K562 (cell line): Measurements from ENCODE around the gene PCDH7. TPM values are rescaled to one million over a fixed set of nuclear protein-coding genes. Genes with fewer than 3 reads are reported as not detected.

Experiments
- ATAC-seq: fragments of 200-7000 bp; cut with Tn5 transposase; 3 replicates; pipeline ENCODE4 v1.9.1; 2020; ENCODE audit warnings: moderate library complexity
- BruUV-seq: library from RNA; stranded (reverse); fragments of 400-500 nt; replicated peaks from 2 replicates; lab custom pipeline; 2021; lab: Mats Ljungman, UMichigan
- CTCF ChIA-PET: fragments of 300-600 bp; formaldehyde crosslinking; extraction: SDS; loops from one replicate; lab custom pipeline; 2021; ENCODE audit warnings: low intra/inter-chr PET ratio; lab: Yijun Ruan, JAX
- POLR2A ChIA-PET: fragments of 300-600, 350-650 bp; sonication (Branson Sonifier 250); formaldehyde crosslinking; extraction: SDS; loops from one replicate; lab custom pipeline; 2021; ENCODE audit warnings: antibody characterized with exemption, inconsistent platforms; lab: Yijun Ruan, JAX
- DNase-seq, 4 experiments: peaks; one replicate each; pipeline versions ENCODE4 v3.0.0 to v3.0.0-alpha.2; 2011 to 2018; ENCODE audit warnings: low spot score in 3 of 4, mixed read lengths in 3 of 4; ENCODE audit errors: extremely low read depth in 1 of 4
- FAIRE-seq: peaks from 2 replicates; lab custom pipeline; 2011; peaks lifted over from hg19 to GRCh38; lab: Jason Lieb, UNC
- H2AFZ ChIP-seq: 2 replicates; pipeline ENCODE4 v1.6.0; 2011; ENCODE audit warnings: low read depth, low read length, control low read depth, inconsistent platforms
- H3K27ac ChIP-seq: fragments of 200-600 bp; 3 replicates; pipeline ENCODE4 v1.8.0; 2011; ENCODE audit warnings: low read depth, mild to moderate bottlenecking, control low read depth, inconsistent platforms, low read length, moderate library complexity, mixed read lengths; ENCODE audit errors: extremely low read depth
- H3K27me3 ChIP-seq, 2 experiments: fragments of 300-600 bp in 1 of 2; 2 replicates in 1 of 2; 3 replicates in 1 of 2; pipeline versions ENCODE4 v1.6.0 to v1.8.0; 2011; ENCODE audit warnings: inconsistent platforms in 2 of 2, low read length in 2 of 2, mild to moderate bottlenecking in 1 of 2, mixed read lengths in 1 of 2, moderate library complexity in 1 of 2; ENCODE audit not compliant: control insufficient read depth in 2 of 2, insufficient read depth in 2 of 2
- H3K36me3 ChIP-seq: fragments of 300-600 bp; 3 replicates; pipeline ENCODE4 v1.8.0; 2011; ENCODE audit warnings: mild to moderate bottlenecking, low read length, inconsistent platforms; ENCODE audit not compliant: control insufficient read depth, insufficient read depth
- H3K4me1 ChIP-seq, 2 experiments: fragments of 200-600 bp in 1 of 2; replicated peaks in 1 of 2; 2 replicates in 1 of 2; 3 replicates in 1 of 2; pipeline versions ENCODE4 v1.5.1 to v1.8.0; 2011; ENCODE audit warnings: inconsistent platforms in 2 of 2, low read length in 2 of 2, mild to moderate bottlenecking in 1 of 2, mixed read lengths in 1 of 2, moderate library complexity in 1 of 2; ENCODE audit not compliant: control insufficient read depth in 2 of 2, insufficient read depth in 2 of 2
- H3K4me2 ChIP-seq: 2 replicates; pipeline ENCODE4 v1.6.1; 2011; ENCODE audit warnings: low read length, control low read depth, inconsistent platforms, mixed read lengths; ENCODE audit not compliant: insufficient read depth
- H3K4me3 ChIP-seq: fragments of 200-600 bp; sonication (generic), shearing (Covaris generic); 2 replicates; pipeline ENCODE4 v1.5.1; 2016; ENCODE audit warnings: control low read depth, inconsistent platforms
- H3K79me2 ChIP-seq: fragments of 200-600 bp; 3 replicates; pipeline ENCODE4 v1.8.0; 2011; ENCODE audit warnings: low read length, inconsistent platforms; ENCODE audit not compliant: control insufficient read depth, insufficient read depth
- H3K9ac ChIP-seq, 2 experiments: 2 replicates each; pipeline versions ENCODE4 v1.6.0 to v1.6.1; 2011; ENCODE audit warnings: low read depth in 2 of 2, low read length in 2 of 2, control low read depth in 1 of 2, inconsistent platforms in 1 of 2, mild to moderate bottlenecking in 1 of 2, mixed read lengths in 1 of 2; ENCODE audit not compliant: insufficient read depth in 1 of 2
- H3K9me1 ChIP-seq: one replicate; pipeline ENCODE4 v1.6.0; 2011; ENCODE audit warnings: inconsistent platforms, mild to moderate bottlenecking, low read length, moderate library complexity; ENCODE audit not compliant: control insufficient read depth, insufficient read depth
- H3K9me3 ChIP-seq: replicated peaks from 2 replicates; pipeline ENCODE4 v1.5.1; 2011; ENCODE audit warnings: low read depth, low read length, inconsistent platforms; ENCODE audit not compliant: control insufficient read depth, insufficient read depth
- H4K20me1 ChIP-seq: replicated peaks from 2 replicates; pipeline ENCODE4 v1.6.1; 2011; ENCODE audit warnings: low read length, inconsistent platforms, mixed read lengths; ENCODE audit not compliant: control insufficient read depth, insufficient read depth
- ARHGAP35 ChIP-seq: fragments of 450-650 bp; IDR thresholded peaks from 2 replicates; pipeline ENCODE4 v1.6.1; 2018; ENCODE audit not compliant: partially characterized antibody
- ASH1L ChIP-seq: fragments of 450-650 bp; IDR thresholded peaks from 2 replicates; pipeline ENCODE4 v1.6.1; 2018; ENCODE audit warnings: borderline replicate concordance, mild to moderate bottlenecking, low read depth; ENCODE audit not compliant: partially characterized antibody
- DIDO1 ChIP-seq: fragments of 450-650 bp; IDR thresholded peaks from 2 replicates; pipeline ENCODE4 v1.6.1; 2016; ENCODE audit warnings: low read depth, missing biosample characterization, missing genetic modification characterization
- ELF2 ChIP-seq: fragments of 250-450 bp; sonication (Bioruptor Pico); IDR thresholded peaks from 2 replicates; pipeline ENCODE4 v1.5.0; 2021; ENCODE audit warnings: mild to moderate bottlenecking
- FUS ChIP-seq: fragments of 200-400 bp; formaldehyde crosslinking; optimal IDR thresholded peaks from 2 replicates; pipeline ENCODE3; 2017; ENCODE audit warnings: low read depth, low read length
- KDM2B ChIP-seq: fragments of 250-450 bp; sonication (Bioruptor Pico); IDR thresholded peaks from 2 replicates; pipeline ENCODE4 v1.8.0; 2021; ENCODE audit warnings: mild to moderate bottlenecking, moderate library complexity
- KHSRP ChIP-seq: fragments of 450-650 bp; IDR thresholded peaks from 2 replicates; pipeline ENCODE4 v1.6.1; 2017
- NCOA1 ChIP-seq: fragments of 450-650 bp; IDR thresholded peaks from 2 replicates; pipeline ENCODE4 v1.6.1; 2016; ENCODE audit warnings: low read depth
- PURB ChIP-seq: sonication (generic); formaldehyde crosslinking; IDR thresholded peaks from 2 replicates; pipeline ENCODE4 v1.9.0; 2021; ENCODE audit warnings: low read depth, mild to moderate bottlenecking, missing genetic modification reagents
- RBBP5 ChIP-seq: fragments of 200-600 bp; sonication (generic); IDR thresholded peaks from 2 replicates; pipeline ENCODE4 v1.6.1; 2012; ENCODE audit warnings: borderline replicate concordance, mild to moderate bottlenecking, low read length, control low read depth, inconsistent platforms; ENCODE audit not compliant: insufficient read depth, poor library complexity, severe bottlenecking
- RUNX1 ChIP-seq: sonication (generic); IDR thresholded peaks from 2 replicates; pipeline ENCODE4 v1.6.1; 2016; ENCODE audit warnings: antibody characterized with exemption, low read depth
- SIRT6 ChIP-seq: IDR thresholded peaks from one replicate; pipeline ENCODE4 v1.6.1; 2012; ENCODE audit warnings: low read depth, mild to moderate bottlenecking, control low read depth, inconsistent platforms, low read length, moderate library complexity
- THRAP3 ChIP-seq: fragments of 450-650 bp; IDR thresholded peaks from 2 replicates; pipeline ENCODE4 v1.6.1; 2016; ENCODE audit warnings: mild to moderate bottlenecking, inconsistent platforms, borderline replicate concordance
- ZSCAN32 ChIP-seq: fragments of 450-650 bp; formaldehyde crosslinking; IDR thresholded peaks from 2 replicates; pipeline ENCODE4 v1.4.0; 2020; ENCODE audit warnings: mild to moderate bottlenecking, moderate library complexity
- WGBS: fragments of 100-300 bp; shearing (Covaris generic); methylation state at CpG from one replicate; pipeline ENCODE4 v1.1.6; 2016; ENCODE audit warnings: low coverage, mixed read lengths; ENCODE audit not compliant: insufficient coverage; ENCODE audit errors: missing lambda C conversion rate; 5-methylcytosine and 5-hydroxymethylcytosine counted together
- in situ Hi-C: fragments of 300-500 bp; cut with MboI; formaldehyde crosslinking; loops from 4 replicates; pipeline ENCODE4 v1.15.0; 2018; ENCODE audit warnings: inconsistent platforms, mixed read lengths
- intact Hi-C: fragments of 100-400 bp; cut with micrococcal nuclease; formaldehyde crosslinking; loops from 2 replicates; pipeline ENCODE4 v1.14.2; 2022
- polyA plus RNA-seq, 8 experiments: library from polyadenylated mRNA; depleted of rRNA in 4 of 8; stranded (reverse) in 5 of 8; unstranded in 3 of 8; fragments of >200 nt; fragmentation: Nextera tagmentation in 2 of 8; fragmentation: Illumina TruSeq in 1 of 8; extraction: Ambion mirVana in 2 of 8; extraction: Trizol in 1 of 8; gene quantifications; 2 replicates each; pipeline versions ENCODE4 v1.2.1 to v1.2.3, GENCODE V29; 2011 to 2014; ENCODE audit warnings: inconsistent platforms in 1 of 8, missing spikeins in 1 of 8
- total RNA-seq, 7 experiments: library from RNA; depleted of rRNA in 6 of 7; stranded (reverse); fragments of >200 nt in 6 of 7; fragmentation: Illumina TruSeq in 2 of 7; extraction: Trizol in 2 of 7; gene quantifications; 2 replicates each; pipeline versions ENCODE4 v1.2.1 to v1.2.3, GENCODE V29; 2011 to 2021; ENCODE audit warnings: low replicate concordance in 1 of 7
- TF ChIP-seq, protein P1 (sequence below), 2 experiments: fragments of 450-650 bp in 1 of 2; sonication (generic) in 1 of 2; formaldehyde crosslinking in 1 of 2; IDR thresholded peaks in 1 of 2; conservative IDR thresholded peaks in 1 of 2; 2 replicates each; pipeline versions ENCODE4 v1.6.1 to v1.8.1; 2016 to 2023; ENCODE audit warnings: mild to moderate bottlenecking in 2 of 2, moderate library complexity in 2 of 2, inconsistent platforms in 1 of 2, missing genetic modification reagents in 1 of 2

PCDH7 gene
- total and polyA plus RNA-seq, 9 of the 15 experiments (the other 6 are each of a cell fraction or from before 2014, with no cell fraction given): not detected

DNA sequence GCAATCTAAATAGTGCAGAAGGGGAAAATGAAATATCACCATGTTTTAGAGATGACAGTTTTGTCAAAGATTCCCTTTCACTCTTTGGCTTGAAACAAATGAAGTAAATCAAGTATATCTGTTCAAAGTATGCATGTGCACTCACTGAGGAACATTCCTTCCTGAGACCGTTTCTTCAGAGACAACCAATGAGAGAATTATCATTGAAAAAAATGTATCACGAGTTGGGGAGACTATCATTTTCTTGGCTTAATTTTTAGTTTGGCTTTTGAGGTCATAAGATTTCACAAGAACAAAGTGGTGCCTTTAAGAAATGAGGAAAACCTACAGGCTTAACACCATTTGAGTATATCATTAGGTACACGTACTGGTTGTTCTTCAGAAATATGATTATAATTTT, 56.3 kb downstream of the PCDH7 start:
- Histone ChIP-seq H3K4me2 (no peak overlapping the region), H3K27ac (no peak overlapping the region), H3K79me2 (no peaks in the 10 kb centered on the region), H3K9me1 (no peaks in the 10 kb centered on the region), H4K20me1 (no peaks in the 10 kb centered on the region), H3K4me1 (no peaks in the 10 kb centered on the region), H3K4me3 (no peak overlapping the region), H3K9me3 (no peaks in the 10 kb centered on the region), H3K36me3 (no peaks in the 10 kb centered on the region), H3K9ac (no peak overlapping the region), H3K27me3 (no peaks in the 10 kb centered on the region), H2AFZ (no peak overlapping the region)
- TF ChIP-seq, protein P1, sequence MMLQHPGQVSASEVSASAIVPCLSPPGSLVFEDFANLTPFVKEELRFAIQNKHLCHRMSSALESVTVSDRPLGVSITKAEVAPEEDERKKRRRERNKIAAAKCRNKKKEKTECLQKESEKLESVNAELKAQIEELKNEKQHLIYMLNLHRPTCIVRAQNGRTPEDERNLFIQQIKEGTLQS (IDR thresholded peaks at IDR 0.05): no peak
- TF ChIP-seq, protein P1 (CRISPR knock-in tag; conservative IDR thresholded peaks at IDR 0.05): no peak
- TF ChIP-seq RUNX1: no peak
- TF ChIP-seq ZSCAN32 (CRISPR knock-in tag): no peak
- TF ChIP-seq KDM2B (CRISPR knock-in tag): no peak
- TF ChIP-seq KHSRP: no peak
- ChIA-PET POLR2A (no interaction called here), CTCF (no interaction called here)
- WGBS: 0% methylated on average over 3 of the region's 3 CpGs
- FAIRE-seq (no peak), DNase-seq (no peak), ATAC-seq (no peak)
- in situ Hi-C loops: no loop called here
- no TSS peak for BruUV-seq
- intact Hi-C loops: no loop called here

DNA sequence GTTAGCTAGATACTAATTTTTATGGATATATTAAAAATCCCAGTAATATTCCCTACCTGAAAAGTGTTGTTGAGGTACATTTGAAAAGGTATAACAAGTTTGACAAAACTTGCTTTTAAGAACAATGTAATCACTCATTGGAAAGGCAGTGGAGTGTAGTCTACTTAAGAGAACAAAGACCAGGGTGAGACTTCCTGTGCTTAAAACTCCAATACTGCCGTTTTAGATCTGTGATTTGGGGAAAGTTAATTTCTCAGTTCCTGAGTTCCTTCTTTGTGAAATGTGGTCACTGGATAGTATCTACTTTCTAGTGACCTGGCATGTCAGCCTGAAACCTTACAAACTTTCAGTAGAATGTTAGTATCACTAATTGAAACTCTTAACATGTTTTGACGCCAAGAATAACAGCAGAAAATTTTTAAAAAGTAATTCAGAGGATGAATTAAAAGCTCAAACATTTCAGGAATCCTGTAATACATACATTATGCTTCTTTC, 56.8 kb downstream of the PCDH7 start:
- no peaks in the 10 kb centered on the region for H3K9me1 ChIP-seq
- no peak overlapping the region for H3K9ac ChIP-seq
- DNase-seq (no peak), FAIRE-seq (no peak), ATAC-seq (no peak)
- ChIA-PET CTCF (no interaction called here), POLR2A (no interaction called here)
- no peak overlapping the region for H3K27ac ChIP-seq
- intact Hi-C loops: no loop called here
- H3K27me3 ChIP-seq: no peaks in the 10 kb centered on the region
- 0% methylated on average over 2 of the region's 2 CpGs for WGBS
- H3K79me2 ChIP-seq: no peaks in the 10 kb centered on the region
- in situ Hi-C loops: no loop called here
- H3K9me3 ChIP-seq: no peaks in the 10 kb centered on the region
- no TSS peak for BruUV-seq
- H3K36me3 ChIP-seq: no peaks in the 10 kb centered on the region
- H3K4me1 ChIP-seq: no peaks in the 10 kb centered on the region
- no peak overlapping the region for H2AFZ ChIP-seq
- no peak overlapping the region for H3K4me3 ChIP-seq
- H3K4me2 ChIP-seq: no peak overlapping the region
- H4K20me1 ChIP-seq: no peaks in the 10 kb centered on the region
- TF ChIP-seq NCOA1 (no peak), SIRT6 (no peak), ARHGAP35 (no peak), DIDO1 (tag) (no peak), ELF2 (CRISPR knock-in tag) (no peak), PURB (CRISPR knock-in tag) (no peak), THRAP3 (no peak), ASH1L (no peak), RBBP5 (no peak), FUS (no peak)
